ENCODE data around the gene PIH1D1. TPM values are rescaled to one million over a fixed set of nuclear protein-coding genes. Genes with fewer than 3 reads are reported as not detected.

PIH1D1 gene
- total RNA-seq, 1 experiment from 2014 or later: 122 TPM

DNA sequence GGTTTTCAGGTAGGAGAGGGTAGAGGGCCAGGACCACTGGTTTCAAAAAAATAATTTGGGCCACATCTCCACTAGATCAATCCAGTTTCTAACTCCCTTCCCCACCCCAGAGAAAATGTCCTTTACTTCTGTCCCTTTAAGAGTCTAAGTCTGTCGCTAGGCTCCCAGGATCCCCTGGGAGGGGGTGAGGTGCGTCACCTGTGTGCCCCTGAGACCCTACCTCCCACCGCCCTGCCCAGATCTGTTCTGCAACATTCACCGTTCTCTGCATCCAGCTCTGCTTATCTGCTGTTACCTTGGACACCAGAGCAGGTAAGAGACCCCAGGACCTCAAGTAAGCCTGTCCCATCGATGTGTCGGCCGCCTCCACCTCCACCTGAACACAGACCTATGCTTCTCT, 26.4 kb downstream of the PIH1D1 start, which contains the start of gene GFY:
Gene GFY, plus strand, starts transcription at position 211 of the 400 bp plus-strand sequence. CDS start 1,043 bp downstream, outside the sequence.
- BruUV-seq (replicated peaks): no TSS peak
- Histone ChIP-seq H3K4me1 (ENCODE audit: insufficient read depth, low read length, poor library complexity, severe bottlenecking) (peaks cover 18% of the 10 kb centered on the region), H3K4me3 (ENCODE audit: low read depth, low read length, poor library complexity, severe bottlenecking) (no peak within 1 kb of the TSS), H3K27ac (ENCODE audit: low read depth, low read length, poor library complexity, severe bottlenecking) (no peak within 1 kb of the TSS), H3K27me3 (replicated peaks; ENCODE audit: insufficient read depth, low read depth, low read length, poor library complexity) (peaks cover 85% of the 10 kb centered on the region), H3K36me3 (ENCODE audit: insufficient read depth, low read length, poor library complexity, severe bottlenecking) (no peaks in the 10 kb centered on the region), H3K9me3 (ENCODE audit: low read depth, low read length, poor library complexity, severe bottlenecking) (no peaks in the 10 kb centered on the region)
- ChIA-PET CTCF (interaction anchor here (0.6 kb wide), 1 partner anchor 1030 kb away, joined by 8 read pairs; no protein-coding TSS in a partner anchor), POLR2A (ENCODE audit: low non-redundant PET) (interaction anchor here (0.5 kb wide), 1 partner anchor 553 kb away, joined by 3 read pairs; the partner anchor contains the start of gene PPP1R15A)
- DNase-seq (ENCODE audit: low spot score): no peak
- intact Hi-C loops (cut with micrococcal nuclease; ENCODE audit: unreplicated experiment): no loop called here
- TF ChIP-seq EZH2 (IDR thresholded peaks at IDR 0.05; ENCODE audit: borderline replicate concordance, low read depth, low read length, poor library complexity, severe bottlenecking) (no peak), CTCF (conservative IDR thresholded peaks at IDR 0.05; ENCODE audit: low read depth, low read length) (no peak)

DNA sequence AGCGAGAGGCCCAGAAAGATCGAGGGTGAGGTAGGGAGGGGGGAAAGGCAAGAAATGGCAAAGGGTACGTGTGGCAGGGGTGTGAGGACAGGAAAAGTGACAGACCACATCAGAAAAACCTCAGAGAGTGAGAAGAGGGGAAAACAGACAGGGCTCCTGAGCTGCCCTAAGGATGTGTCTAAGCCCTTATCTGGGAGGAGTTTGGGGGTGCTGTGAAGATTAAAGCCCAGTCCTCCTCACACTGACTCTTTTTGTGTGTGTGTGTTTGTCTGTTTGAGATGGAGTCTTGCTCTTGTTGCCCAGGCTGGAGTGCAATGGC, 27.7 kb downstream of the PIH1D1 start:
- Histone ChIP-seq H3K9me3 (ENCODE audit: low read depth, low read length, poor library complexity, severe bottlenecking) (no peaks in the 10 kb centered on the region), H3K27me3 (replicated peaks; ENCODE audit: insufficient read depth, low read depth, low read length, poor library complexity) (peaks cover 96% of the 10 kb centered on the region), H3K36me3 (ENCODE audit: insufficient read depth, low read length, poor library complexity, severe bottlenecking) (no peaks in the 10 kb centered on the region), H3K4me3 (ENCODE audit: low read depth, low read length, poor library complexity, severe bottlenecking) (no peak overlapping the region), H3K27ac (ENCODE audit: low read depth, low read length, poor library complexity, severe bottlenecking) (no peak overlapping the region), H3K4me1 (ENCODE audit: insufficient read depth, low read length, poor library complexity, severe bottlenecking) (peaks cover 18% of the 10 kb centered on the region)
- BruUV-seq (replicated peaks): no TSS peak
- intact Hi-C loops (cut with micrococcal nuclease; ENCODE audit: unreplicated experiment): no loop called here
- ChIA-PET CTCF (no interaction called here), POLR2A (ENCODE audit: low non-redundant PET) (no interaction called here)
- no peak for DNase-seq (ENCODE audit: low spot score)
- TF ChIP-seq CTCF (conservative IDR thresholded peaks at IDR 0.05; ENCODE audit: low read depth, low read length) (no peak), EZH2 (IDR thresholded peaks at IDR 0.05; ENCODE audit: borderline replicate concordance, low read depth, low read length, poor library complexity, severe bottlenecking) (no peak)

- ChIA-PET POLR2A (ENCODE audit: low non-redundant PET) (no interaction called here), CTCF (no interaction called here)
- intact Hi-C loops (cut with micrococcal nuclease; ENCODE audit: unreplicated experiment): no loop called here
- H3K9me3 ChIP-seq (ENCODE audit: low read depth, low read length, poor library complexity, severe bottlenecking): no peaks in the 10 kb centered on the region
- H3K36me3 ChIP-seq (ENCODE audit: insufficient read depth, low read length, poor library complexity, severe bottlenecking): no peaks in the 10 kb centered on the region
- H3K4me1 ChIP-seq (ENCODE audit: insufficient read depth, low read length, poor library complexity, severe bottlenecking): peaks cover 18% of the 10 kb centered on the region
- no TSS peak for BruUV-seq (replicated peaks)
- no peak within 1 kb of the TSS for H3K27ac ChIP-seq (ENCODE audit: low read depth, low read length, poor library complexity, severe bottlenecking)
- TF ChIP-seq EZH2 (IDR thresholded peaks at IDR 0.05; ENCODE audit: borderline replicate concordance, low read depth, low read length, poor library complexity, severe bottlenecking) (peak; percentile 88), CTCF (conservative IDR thresholded peaks at IDR 0.05; ENCODE audit: low read depth, low read length) (no peak)
- peaks cover 93% of the 10 kb centered on the region for H3K27me3 ChIP-seq (replicated peaks; ENCODE audit: insufficient read depth, low read depth, low read length, poor library complexity)
- H3K4me3 ChIP-seq (ENCODE audit: low read depth, low read length, poor library complexity, severe bottlenecking): peak within 1 kb of the TSS; percentile 35
- no peak for DNase-seq (ENCODE audit: low spot score)
These were observed 28.3 kb downstream of the PIH1D1 start, which contains the start of gene PTH2 for GRCh38 chr19:49423071-49423984. Gene PTH2 (minus strand): TSS chr19:49423441. CDS start chr19:49423339, 102 bp downstream.
